ENCODE measurements around the gene ADAMTSL4. TPM values are rescaled to one million over a fixed set of nuclear protein-coding genes. Genes with fewer than 3 reads are reported as not detected.

The ADAMTSL4 gene
- total and polyA plus RNA-seq, 9 of the 15 experiments (the other 6 are each of a cell fraction or from before 2014, with no cell fraction given): 12.7 to 212 (median 35.6) TPM

GRCh38 chr1:150507912-150508864, 41.0 kb upstream of the ADAMTSL4 start, which contains the start of gene ECM1 (continued):
- TF ChIP-seq FOSL1 (tag; conservative IDR thresholded peaks at IDR 0.05): peak; percentile 92
- peak in 1 of 2 experiments; percentile 4; a peak in 1 of 4 replicates for TF ChIP-seq KDM1A (IDR thresholded peaks at IDR 0.05)
- peak; percentile 71 for TF ChIP-seq ETV5 (CRISPR knock-in tag; IDR thresholded peaks at IDR 0.05; ENCODE audit: low read depth)
- peak; percentile 62 for TF ChIP-seq TAF1 (IDR thresholded peaks at IDR 0.05; ENCODE audit: control insufficient read depth, extremely low read depth, insufficient read depth, low read length, severe bottlenecking)
- no peak for TF ChIP-seq CTCF (IDR thresholded peaks at IDR 0.05 in 2 of 3, conservative IDR thresholded peaks at IDR 0.05 in 1 of 3; ENCODE audit: insufficient read depth in 2 of 3, low read depth in 1 of 3, low read length in 3 of 3)
- TF ChIP-seq CBFA2T3 (IDR thresholded peaks at IDR 0.05): peak; percentile 24; the same call in 1 of the 2 replicates
- no peak for TF ChIP-seq KLF16 (IDR thresholded peaks at IDR 0.05)
- no peak for TF ChIP-seq DNMT1 (IDR thresholded peaks at IDR 0.05)
- peak; percentile 74 for TF ChIP-seq DPF2 (IDR thresholded peaks at IDR 0.05)
- 0 out of 2 replicates have a peak, but pooled peaks have one; percentile 45 for TF ChIP-seq MYC (IDR thresholded peaks at IDR 0.05; ENCODE audit: low read depth, low read length)
- TF ChIP-seq MYC (CRISPR knock-in tag; IDR thresholded peaks at IDR 0.05; ENCODE audit: borderline replicate concordance, low read depth): no peak
- no peak for TF ChIP-seq KAT7 (CRISPR knock-in tag; IDR thresholded peaks at IDR 0.05; ENCODE audit: borderline replicate concordance)
- TF ChIP-seq SMAD3 (CRISPR knock-in tag; conservative IDR thresholded peaks at IDR 0.05): no peak
- peak; percentile 68 for TF ChIP-seq SUPT5H (IDR thresholded peaks at IDR 0.05)
- TF ChIP-seq FOS (IDR thresholded peaks at IDR 0.05; ENCODE audit: extremely low read depth, insufficient read length): peak; percentile 44
- TF ChIP-seq CBX8 (IDR thresholded peaks at IDR 0.05; ENCODE audit: borderline replicate concordance, extremely low read depth, low read depth, low read length, poor library complexity, severe bottlenecking): no peak
- peak; percentile 98 for TF ChIP-seq MIER1 (IDR thresholded peaks at IDR 0.05; ENCODE audit: low read depth)
- peak; percentile 50; the same call in 1 of the 2 replicates for TF ChIP-seq CTBP1 (IDR thresholded peaks at IDR 0.05; ENCODE audit: borderline replicate concordance)
- no peak for TF ChIP-seq GTF3C2 (IDR thresholded peaks at IDR 0.05; ENCODE audit: borderline replicate concordance, extremely low read depth, insufficient read length)
- no peak for TF ChIP-seq RBM39 (optimal IDR thresholded peaks at IDR 0.05; ENCODE audit: low read depth, low read length)

Measured in K562 (cell line).